K562 (cell line): Measurements from ENCODE around the gene SUGP1. TPM values are rescaled to one million over a fixed set of nuclear protein-coding genes. Genes with fewer than 3 reads are reported as not detected.
A peak's percentile ranks its signal among the peaks of the same experiment; 100 is the strongest.

Source experiments
- ARID4B ChIP-seq: sonication (generic); formaldehyde crosslinking; IDR thresholded peaks from 2 replicates; pipeline ENCODE4 v1.8.0; 2022; ENCODE audit warnings: mild to moderate bottlenecking, missing genetic modification reagents
- FOXA3 ChIP-seq, 2 experiments: fragments of 450-650 bp in 1 of 2; sonication (generic) in 1 of 2; formaldehyde crosslinking; IDR thresholded peaks in 1 of 2; conservative IDR thresholded peaks in 1 of 2; 2 replicates each; pipeline versions ENCODE4 v1.4.0 to v1.8.0; 2020 to 2022; ENCODE audit warnings: mild to moderate bottlenecking in 2 of 2, missing genetic modification reagents in 1 of 2
- FOXP1 ChIP-seq: sonication (generic); formaldehyde crosslinking; IDR thresholded peaks from 2 replicates; pipeline ENCODE4 v1.8.0; 2022; ENCODE audit warnings: mild to moderate bottlenecking, missing genetic modification reagents
- HES1 ChIP-seq: fragments of 450-650 bp; IDR thresholded peaks from 2 replicates; pipeline ENCODE4 v1.6.1; 2016; ENCODE audit warnings: low read depth, mild to moderate bottlenecking, moderate library complexity
- PPARD ChIP-seq: fragments of 250-450 bp; sonication (Bioruptor Pico); IDR thresholded peaks from 2 replicates; pipeline ENCODE4 v1.8.0; 2022; ENCODE audit warnings: inconsistent platforms, mild to moderate bottlenecking, moderate library complexity
- RBM39 ChIP-seq: fragments of 200-400 bp; formaldehyde crosslinking; optimal IDR thresholded peaks from 2 replicates; pipeline ENCODE3; 2018; ENCODE audit warnings: low read depth, low read length
- SIN3A ChIP-seq, 2 experiments: fragments of 150-350 bp in 1 of 2; IDR thresholded peaks; 2 replicates each; pipeline ENCODE4 v1.6.1; 2011 to 2016; ENCODE audit warnings: borderline replicate concordance in 2 of 2, low read depth in 2 of 2, low read length in 2 of 2, mild to moderate bottlenecking in 2 of 2, moderate library complexity in 2 of 2; ENCODE audit not compliant: control insufficient read depth in 1 of 2
- ZBTB1 ChIP-seq: sonication (generic); formaldehyde crosslinking; IDR thresholded peaks from 2 replicates; pipeline ENCODE4 v1.8.1; 2023; ENCODE audit warnings: missing genetic modification reagents, low read depth, mild to moderate bottlenecking, borderline replicate concordance
- ZBTB40 ChIP-seq, 2 experiments: fragments of 450-650 bp in 1 of 2; sonication (generic) in 1 of 2; formaldehyde crosslinking in 1 of 2; IDR thresholded peaks; 2 replicates each; pipeline versions ENCODE4 v1.7.1 to v1.9.0; 2016 to 2022; ENCODE audit warnings: inconsistent platforms in 1 of 2, mild to moderate bottlenecking in 1 of 2, missing genetic modification reagents in 1 of 2
- ZNF239 ChIP-seq: fragments of 250-450 bp; sonication (Bioruptor Pico); IDR thresholded peaks from 2 replicates; pipeline ENCODE4 v1.4.0; 2020; ENCODE audit warnings: mild to moderate bottlenecking
- ZNF584 ChIP-seq: fragments of 200-800 bp; sonication (Bioruptor generic); IDR thresholded peaks from 2 replicates; pipeline ENCODE4 v1.6.1; 2016; ENCODE audit warnings: low read depth, mild to moderate bottlenecking, missing genetic modification characterization, missing compliant biosample characterization
- ZNF668 ChIP-seq: fragments of 250-450 bp; sonication (Bioruptor Pico); IDR thresholded peaks from 2 replicates; pipeline ENCODE4 v1.8.0; 2022; ENCODE audit warnings: mild to moderate bottlenecking, inconsistent platforms
- polyA plus RNA-seq, 8 experiments: library from polyadenylated mRNA; depleted of rRNA in 4 of 8; stranded (reverse) in 5 of 8; unstranded in 3 of 8; fragments of >200 nt; fragmentation: Nextera tagmentation in 2 of 8; fragmentation: Illumina TruSeq in 1 of 8; extraction: Ambion mirVana in 2 of 8; extraction: Trizol in 1 of 8; gene quantifications; 2 replicates each; pipeline versions ENCODE4 v1.2.1 to v1.2.3, GENCODE V29; 2011 to 2014; ENCODE audit warnings: inconsistent platforms in 1 of 8, missing spikeins in 1 of 8
- total RNA-seq, 7 experiments: library from RNA; depleted of rRNA in 6 of 7; stranded (reverse); fragments of >200 nt in 6 of 7; fragmentation: Illumina TruSeq in 2 of 7; extraction: Trizol in 2 of 7; gene quantifications; 2 replicates each; pipeline versions ENCODE4 v1.2.1 to v1.2.3, GENCODE V29; 2011 to 2021; ENCODE audit warnings: low replicate concordance in 1 of 7

SUGP1 gene
- total and polyA plus RNA-seq, 9 of the 15 experiments (the other 6 are each of a cell fraction or from before 2014, with no cell fraction given): 1.0 to 53.3 (median 32.4) TPM

GRCh38 chr19:19321141-19321577 lies 850 bp upstream of the SUGP1 start (continued):
- TF ChIP-seq HES1: no peak
- no peak for TF ChIP-seq ZBTB40 (IDR thresholded peaks at IDR 0.05)
- no peak for TF ChIP-seq ZBTB40 (CRISPR knock-in tag; IDR thresholded peaks at IDR 0.05)
- 0 out of 4 replicates have a peak, but pooled peaks of 1 of the 2 experiments have one; percentile 12 for TF ChIP-seq FOXA3 (CRISPR knock-in tag; conservative IDR thresholded peaks at IDR 0.05 in 1 of 2, IDR thresholded peaks at IDR 0.05 in 1 of 2)
- TF ChIP-seq FOXP1 (CRISPR knock-in tag): peak; percentile 11; the same call in 1 of the 2 replicates
- peak in 1 of 2 experiments; percentile 49; a peak in 1 of 4 replicates for TF ChIP-seq SIN3A (IDR thresholded peaks at IDR 0.05; ENCODE audit: borderline replicate concordance in 2 of 2, control insufficient read depth in 1 of 2, low read depth in 2 of 2, low read length in 2 of 2)
- TF ChIP-seq PPARD (CRISPR knock-in tag): no peak
- no peak for TF ChIP-seq ZNF584 (CRISPR knock-in tag)
- no peak for TF ChIP-seq RBM39
- TF ChIP-seq ZNF668 (CRISPR knock-in tag): no peak
- peak; percentile 42; the same call in 1 of the 2 replicates for TF ChIP-seq ZBTB1 (CRISPR knock-in tag)
- TF ChIP-seq ZNF239 (CRISPR knock-in tag): no peak
- 0 out of 2 replicates have a peak, but pooled peaks have one; percentile 52 for TF ChIP-seq ARID4B (CRISPR knock-in tag)
